HCT116 (cell line): ENCODE data around the gene PYGB. TPM values are rescaled to one million over a fixed set of nuclear protein-coding genes. Genes with fewer than 3 reads are reported as not detected.

Source experiments
- ATAC-seq: fragments of 200-7000 bp; cut with Tn5 transposase; 2 replicates; pipeline ENCODE4 v1.9.1; 2020; ENCODE audit warnings: mild to moderate bottlenecking, moderate library complexity
- BruUV-seq: library from RNA; stranded (reverse); fragments of 400-500 nt; replicated peaks from 2 replicates; lab custom pipeline; 2021; lab: Mats Ljungman, UMichigan
- CTCF ChIA-PET: fragments of 300-600 bp; sonication (Branson Sonifier 250); formaldehyde crosslinking; loops from one replicate; lab custom pipeline; 2021; ENCODE audit warnings: antibody characterized with exemption; lab: Charles Lee
- POLR2A ChIA-PET: fragments of 300-600, 350-600 bp; sonication (Branson Sonifier 250); formaldehyde crosslinking; loops from one replicate; lab custom pipeline; 2021; ENCODE audit warnings: antibody characterized with exemption; lab: Charles Lee
- RAD21 ChIA-PET, 2 experiments: fragments of 300-600 bp; sonication (Branson Sonifier 250); formaldehyde crosslinking; loops; one replicate each; lab custom pipeline; 2023; ENCODE audit warnings: low total read pairs in 2 of 2; ENCODE audit not compliant: uncharacterized antibody in 2 of 2, unreplicated experiment in 2 of 2, low non-redundant PET in 1 of 2; lab: Charles Lee
- DNase-seq: peaks from one replicate; pipeline ENCODE4 v3.0.0-alpha.2; 2010; ENCODE audit warnings: low read depth, low spot score
- H2AFZ ChIP-seq: fragments of 200-600 bp; shearing (Covaris generic), sonication (generic); 2 replicates; pipeline ENCODE4 v1.6.1; 2017; ENCODE audit warnings: low read depth, mixed run types, mixed read lengths, antibody characterized with exemption, low read length; ENCODE audit not compliant: poor library complexity, severe bottlenecking
- H3K27ac ChIP-seq: 2 replicates; pipeline ENCODE4 v1.5.1; 2012; ENCODE audit warnings: low read depth, low read length
- H3K27me3 ChIP-seq: fragments of 200-600 bp; sonication (generic); 2 replicates; pipeline ENCODE4 v1.6.1; 2016; ENCODE audit warnings: mixed run types, low read length, mixed read lengths; ENCODE audit not compliant: insufficient read depth
- H3K36me3 ChIP-seq, 2 experiments: fragments of 200-500 bp in 1 of 2; fragments of 200-600 bp in 1 of 2; sonication (Bioruptor generic) in 1 of 2; sonication (generic) in 1 of 2; 2 replicates each; pipeline versions ENCODE4 v1.5.1 to v1.6.1; 2014 to 2016; ENCODE audit warnings: low read length in 2 of 2, inconsistent platforms in 1 of 2, mixed read lengths in 1 of 2, mixed run types in 1 of 2; ENCODE audit not compliant: insufficient read depth in 2 of 2, control insufficient read depth in 1 of 2
- H3K4me1 ChIP-seq, 2 experiments: fragments of 200-600 bp in 1 of 2; sonication (generic) in 1 of 2; 2 replicates each; pipeline versions ENCODE4 v1.5.1 to v1.6.1; 2012 to 2017; ENCODE audit warnings: low read length in 2 of 2, inconsistent platforms in 1 of 2, mild to moderate bottlenecking in 1 of 2, mixed read lengths in 1 of 2, mixed run types in 1 of 2, moderate library complexity in 1 of 2; ENCODE audit not compliant: insufficient read depth in 2 of 2, control insufficient read depth in 1 of 2
- H3K4me2 ChIP-seq: fragments of 200-600 bp; sonication (generic); 2 replicates; pipeline ENCODE4 v1.6.1; 2017; ENCODE audit warnings: mixed run types, low read length, mixed read lengths
- H3K4me3 ChIP-seq, 2 experiments: fragments of 200-600 bp in 1 of 2; sonication (generic) in 1 of 2; replicated peaks in 1 of 2; 2 replicates each; pipeline ENCODE4 v1.5.1; 2011 to 2016; ENCODE audit warnings: low read length in 2 of 2, control low read depth in 1 of 2, low read depth in 1 of 2, mild to moderate bottlenecking in 1 of 2, mixed read lengths in 1 of 2, mixed run types in 1 of 2
- H3K79me2 ChIP-seq: fragments of 200-600 bp; sonication (generic); 2 replicates; pipeline ENCODE4 v1.6.1; 2017; ENCODE audit warnings: mild to moderate bottlenecking, mixed run types, low read length, moderate library complexity, mixed read lengths; ENCODE audit not compliant: insufficient read depth
- H3K9ac ChIP-seq: fragments of 200-600 bp; sonication (generic); 2 replicates; pipeline ENCODE4 v1.6.1; 2016; ENCODE audit warnings: low read length, mixed read lengths
- H3K9me2 ChIP-seq: fragments of 200-600 bp; sonication (generic), shearing (Covaris generic); 2 replicates; pipeline ENCODE4 v1.6.1; 2017; ENCODE audit warnings: mixed run types, mild to moderate bottlenecking, moderate library complexity; ENCODE audit not compliant: insufficient read depth
- H3K9me3 ChIP-seq, 2 experiments: fragments of 200-500 bp in 1 of 2; fragments of 200-600 bp in 1 of 2; sonication (Bioruptor generic) in 1 of 2; sonication (generic) in 1 of 2; 2 replicates each; pipeline ENCODE4 v1.6.1; 2014 to 2017; ENCODE audit warnings: low read length in 2 of 2, mixed read lengths in 2 of 2, inconsistent platforms in 1 of 2, low read depth in 1 of 2, mild to moderate bottlenecking in 1 of 2, mixed run types in 1 of 2, moderate library complexity in 1 of 2; ENCODE audit not compliant: control insufficient read depth in 1 of 2, insufficient read depth in 1 of 2
- H4K20me1 ChIP-seq: fragments of 200-600 bp; sonication (generic), shearing (Covaris generic); 2 replicates; pipeline ENCODE4 v1.6.1; 2017; ENCODE audit warnings: mixed run types, mild to moderate bottlenecking, moderate library complexity; ENCODE audit not compliant: insufficient read depth
- CEBPB ChIP-seq: IDR thresholded peaks from 2 replicates; pipeline ENCODE4 v1.6.1; 2012; ENCODE audit warnings: low read depth
- EGR1 ChIP-seq: IDR thresholded peaks from 2 replicates; pipeline ENCODE4 v1.6.1; 2012; ENCODE audit warnings: low read depth
- EZH2phosphoT487 ChIP-seq: fragments of 200-600 bp; IDR thresholded peaks from 2 replicates; pipeline ENCODE4 v1.6.1; 2018; ENCODE audit warnings: antibody characterized with exemption, borderline replicate concordance
- FOSL1 ChIP-seq: IDR thresholded peaks from 2 replicates; pipeline ENCODE4 v1.6.1; 2012; ENCODE audit warnings: low read depth
- JUND ChIP-seq: IDR thresholded peaks from 2 replicates; pipeline ENCODE4 v1.6.1; 2012
- MAX ChIP-seq: IDR thresholded peaks from 2 replicates; pipeline ENCODE4 v1.6.1; 2012
- POLR2A ChIP-seq: IDR thresholded peaks from 2 replicates; pipeline ENCODE4 v1.7.0; 2011; ENCODE audit warnings: borderline replicate concordance; ENCODE audit not compliant: insufficient read depth, insufficient read length; ENCODE audit errors: extremely low read depth
- POLR2AphosphoS5 ChIP-seq: IDR thresholded peaks from 2 replicates; pipeline ENCODE4 v1.6.1; 2011; ENCODE audit warnings: mild to moderate bottlenecking, low read depth, low read length, moderate library complexity
- SP1 ChIP-seq: IDR thresholded peaks from 2 replicates; pipeline ENCODE4 v1.6.1; 2012; ENCODE audit warnings: low read depth
- SRF ChIP-seq: IDR thresholded peaks from 2 replicates; pipeline ENCODE4 v1.6.1; 2012; ENCODE audit warnings: low read depth
- TCF7L2 ChIP-seq: IDR thresholded peaks from 2 replicates; pipeline ENCODE4 v1.7.0; 2011; ENCODE audit warnings: borderline replicate concordance, inconsistent platforms; ENCODE audit not compliant: insufficient read depth, insufficient read length; ENCODE audit errors: extremely low read depth
- ZBTB33 ChIP-seq: IDR thresholded peaks from 2 replicates; pipeline ENCODE4 v1.6.1; 2011; ENCODE audit warnings: mild to moderate bottlenecking, low read length, moderate library complexity; ENCODE audit not compliant: insufficient replicate concordance; ENCODE audit errors: extremely low read depth
- ZFX ChIP-seq: fragments of 450-650 bp; IDR thresholded peaks from 2 replicates; pipeline ENCODE4 v1.6.1; 2017
- intact Hi-C: fragments of 100-400 bp; cut with micrococcal nuclease; formaldehyde crosslinking; loops from 2 replicates; pipeline ENCODE4 v1.10.0; 2022
- total RNA-seq: library from RNA; stranded (reverse); gene quantifications from one replicate; pipeline ENCODE4 v1.2.1, GENCODE V29; 2021; ENCODE audit not compliant: unreplicated experiment
- TF ChIP-seq, protein P1 (sequence below), 3 experiments: fragments of 200-600 bp in 1 of 3; sonication (generic) in 1 of 3; IDR thresholded peaks in 2 of 3; conservative IDR thresholded peaks in 1 of 3; 2 replicates each; pipeline ENCODE4 v1.5.1; 2012 to 2017; ENCODE audit warnings: low read depth in 2 of 3, low read length in 2 of 3, antibody characterized with exemption in 1 of 3, borderline replicate concordance in 1 of 3, control low read depth in 1 of 3, mild to moderate bottlenecking in 1 of 3, mixed read lengths in 1 of 3, mixed run types in 1 of 3, moderate library complexity in 1 of 3; ENCODE audit not compliant: insufficient read depth in 1 of 3
- TF ChIP-seq, protein P2 (sequence below): IDR thresholded peaks from 2 replicates; pipeline ENCODE4 v1.6.1; 2012

Gene PYGB
- total RNA-seq, 1 experiment from 2014 or later = 87.8 TPM

DNA sequence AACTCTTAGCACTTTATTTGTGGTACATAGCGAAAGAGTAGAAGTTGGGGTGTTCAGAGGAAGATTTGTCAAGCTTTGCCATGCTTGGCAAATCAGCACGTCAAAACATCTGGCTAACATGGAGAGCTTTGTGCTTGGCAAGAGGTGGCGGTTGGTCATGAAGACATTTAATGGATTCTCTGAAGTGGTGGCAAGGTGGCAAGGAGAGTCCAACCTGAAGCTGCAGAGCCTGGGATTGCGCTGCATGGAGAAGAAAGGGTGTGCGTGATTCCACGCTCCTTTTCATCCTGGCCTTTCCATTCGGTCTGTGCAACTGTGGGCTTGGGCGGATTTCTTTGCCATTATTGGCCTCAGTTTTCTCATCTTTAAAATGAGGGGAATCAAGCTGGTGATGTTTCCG, 3.1 kb downstream of the PYGB start:
- BruUV-seq = no TSS peak
- H3K27me3 ChIP-seq = no peaks in the 10 kb centered on the region
- POLR2A ChIA-PET = interaction anchor here (0.9 kb wide), 1 partner anchor 28 kb away, joined by 3 read pairs; no protein-coding TSS in a partner anchor
- TF ChIP-seq MAX (no peak), SRF (no peak)
- TF ChIP-seq, all 23 proteins: peak for 0
- ATAC-seq = no peak
- DNase-seq = no peak
- Histone ChIP-seq H3K36me3 (no peaks in the 10 kb centered on the region; a peak in 1 of 4 replicates), H3K4me3 (no peak overlapping the region), H4K20me1 (no peaks in the 10 kb centered on the region), H3K27ac (no peak overlapping the region), H3K9me2 (no peaks in the 10 kb centered on the region), H3K79me2 (peaks cover 66% of the 10 kb centered on the region), H3K4me2 (no peak overlapping the region), H3K9ac (no peak overlapping the region), H3K4me1 (peaks cover 46 to 53% of the 10 kb centered on the region in 2 experiments), H3K9me3 (no peaks in the 10 kb centered on the region), H2AFZ (no peak overlapping the region)
- ChIA-PET RAD21 (no interaction called here), CTCF (no interaction called here)
- intact Hi-C loops = loop anchor here (10.0 kb wide), 1 partner anchor 54 kb away; no protein-coding TSS in a partner anchor

DNA sequence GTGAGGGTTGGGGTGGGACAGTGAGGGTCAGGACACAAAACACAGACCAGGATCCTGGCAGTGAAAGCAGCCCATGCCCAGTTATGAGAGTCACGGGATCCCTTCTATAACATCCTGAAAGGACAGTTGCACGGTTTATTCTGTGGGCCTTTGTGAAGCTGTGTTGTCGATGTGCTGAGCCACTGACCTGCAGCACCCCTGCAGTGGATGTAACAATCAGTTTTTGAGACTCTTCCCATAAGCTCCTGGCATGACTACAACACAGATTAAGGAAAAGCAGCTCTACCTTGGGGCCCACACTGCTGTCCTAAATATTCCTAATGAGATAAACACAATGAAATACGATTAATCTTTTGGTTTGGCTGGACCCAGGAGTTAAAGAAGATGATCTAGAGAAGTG, 3.7 kb downstream of the PYGB start:
- H3K27me3 ChIP-seq = no peaks in the 10 kb centered on the region
- H3K9me2 ChIP-seq = no peaks in the 10 kb centered on the region
- H3K4me1 ChIP-seq = peaks cover 44 to 49% of the 10 kb centered on the region in 2 experiments
- H3K9me3 ChIP-seq = no peaks in the 10 kb centered on the region
- H3K79me2 ChIP-seq = peaks cover 70% of the 10 kb centered on the region
- no peak for ATAC-seq
- no peak overlapping the region for H3K4me3 ChIP-seq
- H4K20me1 ChIP-seq = no peaks in the 10 kb centered on the region
- H3K36me3 ChIP-seq = no peaks in the 10 kb centered on the region; a peak in 1 of 4 replicates
- H2AFZ ChIP-seq = no peak overlapping the region
- no peak overlapping the region for H3K9ac ChIP-seq
- H3K4me2 ChIP-seq = no peak overlapping the region
- CTCF ChIA-PET = no interaction called here
- RAD21 ChIA-PET = no interaction called here
- POLR2A ChIA-PET = interaction anchor here (0.9 kb wide), 1 partner anchor 28 kb away, joined by 3 read pairs; no protein-coding TSS in a partner anchor
- DNase-seq = no peak
- intact Hi-C loops = loop anchor here (10.0 kb wide), 1 partner anchor 53 kb away; no protein-coding TSS in a partner anchor
- BruUV-seq = no TSS peak
- no peak overlapping the region for H3K27ac ChIP-seq
- TF ChIP-seq POLR2A (no peak), SP1 (no peak), EZH2phosphoT487 (no peak), FOSL1 (no peak), EGR1 (no peak), SRF (no peak), TCF7L2 (no peak), ZBTB33 (no peak), CEBPB (no peak), JUND (no peak), ZFX (no peak), POLR2AphosphoS5 (no peak)
- TF ChIP-seq, protein P1, sequence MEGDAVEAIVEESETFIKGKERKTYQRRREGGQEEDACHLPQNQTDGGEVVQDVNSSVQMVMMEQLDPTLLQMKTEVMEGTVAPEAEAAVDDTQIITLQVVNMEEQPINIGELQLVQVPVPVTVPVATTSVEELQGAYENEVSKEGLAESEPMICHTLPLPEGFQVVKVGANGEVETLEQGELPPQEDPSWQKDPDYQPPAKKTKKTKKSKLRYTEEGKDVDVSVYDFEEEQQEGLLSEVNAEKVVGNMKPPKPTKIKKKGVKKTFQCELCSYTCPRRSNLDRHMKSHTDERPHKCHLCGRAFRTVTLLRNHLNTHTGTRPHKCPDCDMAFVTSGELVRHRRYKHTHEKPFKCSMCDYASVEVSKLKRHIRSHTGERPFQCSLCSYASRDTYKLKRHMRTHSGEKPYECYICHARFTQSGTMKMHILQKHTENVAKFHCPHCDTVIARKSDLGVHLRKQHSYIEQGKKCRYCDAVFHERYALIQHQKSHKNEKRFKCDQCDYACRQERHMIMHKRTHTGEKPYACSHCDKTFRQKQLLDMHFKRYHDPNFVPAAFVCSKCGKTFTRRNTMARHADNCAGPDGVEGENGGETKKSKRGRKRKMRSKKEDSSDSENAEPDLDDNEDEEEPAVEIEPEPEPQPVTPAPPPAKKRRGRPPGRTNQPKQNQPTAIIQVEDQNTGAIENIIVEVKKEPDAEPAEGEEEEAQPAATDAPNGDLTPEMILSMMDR (IDR thresholded peaks at IDR 0.05 in 2 of 3, conservative IDR thresholded peaks at IDR 0.05 in 1 of 3; ENCODE audit: borderline replicate concordance in 1 of 3, insufficient read depth in 1 of 3, low read depth in 2 of 3, low read length in 2 of 3) = no peak
- TF ChIP-seq, protein P2, sequence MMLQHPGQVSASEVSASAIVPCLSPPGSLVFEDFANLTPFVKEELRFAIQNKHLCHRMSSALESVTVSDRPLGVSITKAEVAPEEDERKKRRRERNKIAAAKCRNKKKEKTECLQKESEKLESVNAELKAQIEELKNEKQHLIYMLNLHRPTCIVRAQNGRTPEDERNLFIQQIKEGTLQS = no peak
